T-helper 22 cell (primary cell): ENCODE data around the gene LARGE1.

ENCODE experiments used
- DNase-seq: peaks from one replicate; pipeline ENCODE4 v3.0.0-alpha.2; 2020; ENCODE audit warnings: low read depth

Gene LARGE1

DNA sequence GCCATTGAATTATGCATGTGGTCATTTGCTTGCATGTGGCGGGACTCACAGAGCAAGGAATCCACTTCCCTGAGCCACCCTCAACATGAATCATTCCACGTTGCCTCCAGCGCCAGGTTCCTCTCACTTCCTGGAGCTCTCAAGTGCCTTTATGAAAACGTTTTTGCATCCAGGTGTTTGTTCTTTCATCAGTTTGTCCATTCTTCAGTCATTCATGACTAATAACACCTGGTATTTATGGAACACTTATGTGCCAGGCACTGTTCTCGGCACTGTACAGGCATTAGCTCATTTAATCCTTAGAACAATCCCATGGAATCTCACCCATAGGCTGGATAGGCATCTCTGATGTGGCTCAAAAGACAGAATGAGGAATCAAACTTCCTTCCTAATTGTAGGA is 606.0 kb downstream of the LARGE1 start:
- DNase-seq, result no peak

DNA sequence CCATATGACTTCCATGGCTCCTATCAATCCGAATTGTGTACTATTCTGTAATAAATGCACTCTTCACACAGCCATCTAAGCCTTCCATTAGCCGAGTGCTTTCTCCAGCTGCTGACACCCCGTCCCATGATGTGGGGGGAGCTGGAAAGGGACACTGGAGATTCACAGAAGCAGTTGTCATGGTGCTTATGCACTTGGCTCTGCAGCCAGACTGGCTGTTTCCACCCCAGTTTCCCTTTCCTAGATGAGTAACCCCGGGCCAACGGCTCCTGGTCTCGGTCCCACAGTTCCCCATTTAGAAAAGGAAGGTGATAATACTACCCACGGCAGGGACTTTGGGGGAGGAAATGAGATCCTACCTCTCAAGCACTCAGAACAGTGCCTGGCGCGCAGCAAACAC is 617.2 kb downstream of the LARGE1 start:
- DNase-seq, result no peak

DNA sequence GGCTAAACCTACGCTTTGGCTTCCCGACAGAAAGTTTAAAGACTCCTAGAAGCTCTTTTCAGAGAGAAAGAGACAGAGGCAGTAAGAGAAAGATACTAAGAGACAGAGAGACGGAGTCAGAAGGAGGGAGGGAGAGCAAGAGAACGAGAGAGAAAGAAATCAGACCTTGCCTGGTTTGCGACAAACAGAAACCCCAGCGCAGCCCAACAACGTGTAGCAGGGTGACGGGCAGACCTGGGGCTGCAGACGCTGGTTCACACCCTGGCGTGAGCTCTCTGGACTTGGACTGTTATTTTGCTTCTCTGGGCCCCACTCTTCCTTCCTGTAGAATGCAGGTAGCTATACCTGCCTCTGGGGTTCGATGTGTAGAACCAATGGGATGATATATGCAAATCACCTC is 617.7 kb downstream of the LARGE1 start:
- no peak for DNase-seq

DNA sequence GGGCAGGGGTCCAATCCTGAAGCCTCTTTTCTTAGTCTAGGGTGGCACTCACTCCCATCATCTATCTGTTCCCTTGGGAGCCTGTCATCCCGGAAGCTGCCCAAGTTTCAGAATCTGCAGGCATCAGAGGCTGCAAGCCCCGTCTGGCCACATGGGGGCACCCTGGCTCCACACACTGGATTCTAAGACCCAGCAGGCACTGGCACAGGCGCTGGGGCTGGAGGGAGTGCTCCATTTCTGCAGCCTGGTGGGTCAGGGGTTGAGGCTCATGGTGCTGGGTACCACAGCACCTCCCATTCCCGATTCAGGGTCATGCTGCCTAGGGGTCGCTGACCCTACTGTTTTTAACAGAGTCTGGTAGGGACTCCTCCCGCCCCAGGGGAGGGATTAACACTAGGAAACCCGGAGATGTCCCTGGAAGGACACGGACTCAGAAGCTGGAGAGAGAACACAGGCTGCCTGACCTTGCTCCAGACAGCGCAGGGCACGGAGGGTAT is 618.2 kb downstream of the LARGE1 start:
- DNase-seq, result no peak

DNA sequence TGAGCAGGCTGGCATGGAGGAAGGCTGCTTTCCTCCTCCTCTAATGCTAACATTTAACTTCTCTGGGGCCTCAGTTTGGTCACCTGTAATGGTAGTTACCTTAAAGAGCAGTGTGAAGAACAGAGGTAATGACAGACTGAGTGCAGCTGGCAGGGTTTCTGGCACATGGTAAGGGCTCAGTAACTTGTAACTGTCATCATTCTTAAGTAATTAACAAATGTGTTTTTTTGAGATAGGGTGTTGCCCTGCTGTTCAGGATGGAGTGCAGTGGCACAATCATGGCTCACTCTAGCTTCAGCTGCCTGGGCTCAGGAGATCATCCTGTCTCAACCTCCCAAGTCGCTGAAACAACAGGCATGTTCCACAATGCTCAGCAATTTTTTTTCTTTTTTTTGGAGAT is 620.1 kb downstream of the LARGE1 start:
- DNase-seq, result no peak

DNA sequence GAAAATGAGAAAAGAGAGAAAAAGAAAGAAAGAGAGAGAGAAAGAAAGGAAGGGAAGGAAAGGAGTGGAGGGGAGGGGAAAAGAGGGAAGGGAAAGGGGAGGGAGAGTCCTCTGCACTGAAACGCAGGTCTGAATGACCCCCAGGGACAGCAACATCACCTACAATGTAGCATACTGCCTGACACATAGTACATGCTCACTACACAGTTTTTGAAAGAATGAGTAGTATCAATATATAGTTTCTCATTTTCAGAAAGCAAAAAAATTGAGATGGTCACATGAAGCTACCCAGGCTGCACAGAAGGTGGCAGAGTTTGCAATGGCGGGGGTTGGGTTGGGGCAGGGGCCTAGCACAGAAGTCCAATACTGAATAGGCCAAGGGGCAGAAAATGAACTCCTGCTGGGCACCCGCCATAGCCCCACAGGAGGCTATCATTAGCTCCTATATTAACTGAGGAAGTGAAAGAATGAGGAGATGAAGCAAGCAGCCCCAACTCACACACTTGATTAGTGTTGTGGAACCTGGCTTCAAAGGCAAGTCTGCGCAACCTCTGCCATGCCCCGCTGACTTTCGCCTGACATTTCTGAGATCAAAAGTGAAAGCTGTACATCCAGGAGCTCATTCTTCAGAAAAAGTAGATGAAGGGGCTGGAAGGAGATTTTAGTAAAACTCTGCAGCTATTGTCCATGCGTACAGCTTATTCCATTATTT is 620.9 kb downstream of the LARGE1 start:
- DNase-seq, result no peak

DNA sequence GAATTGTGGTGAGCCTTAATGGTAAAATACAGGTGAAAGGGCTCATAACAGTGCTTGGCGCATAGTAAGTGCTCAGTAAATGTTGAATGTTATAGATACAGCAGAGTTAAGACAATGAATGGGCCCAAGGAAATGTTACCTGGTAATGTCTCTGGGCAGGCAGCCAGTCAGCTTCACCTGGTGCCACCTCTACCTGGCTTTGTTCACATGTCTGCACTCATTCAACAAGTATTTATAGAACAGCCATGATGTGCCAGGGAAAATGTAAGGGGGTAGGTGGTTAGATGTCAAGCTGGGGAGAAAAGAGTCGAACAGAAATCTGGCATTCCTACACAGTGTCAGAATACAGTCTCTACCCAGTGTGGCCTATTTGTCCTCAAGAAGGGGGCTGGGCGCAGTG is 623.3 kb downstream of the LARGE1 start:
- no peak for DNase-seq

DNA sequence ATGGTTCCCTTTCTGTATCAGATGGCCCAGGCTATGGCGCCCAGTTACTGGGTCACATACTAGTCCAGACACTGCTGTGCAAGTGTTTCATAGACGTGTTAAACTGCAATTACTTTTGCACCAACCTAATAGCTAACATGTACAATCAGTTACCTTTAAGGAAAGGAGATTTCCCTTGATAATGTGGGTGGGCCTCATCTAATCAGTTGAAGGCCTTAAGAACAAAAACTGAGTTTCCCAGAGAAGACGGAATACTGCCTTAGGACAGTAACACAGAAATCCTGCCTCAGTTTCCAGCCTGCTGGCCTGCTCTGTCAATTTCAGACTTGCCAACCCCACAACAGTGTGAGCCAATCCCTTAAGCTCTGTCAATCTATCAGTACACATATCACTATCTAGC is 632.2 kb downstream of the LARGE1 start:
- no peak for DNase-seq

DNA sequence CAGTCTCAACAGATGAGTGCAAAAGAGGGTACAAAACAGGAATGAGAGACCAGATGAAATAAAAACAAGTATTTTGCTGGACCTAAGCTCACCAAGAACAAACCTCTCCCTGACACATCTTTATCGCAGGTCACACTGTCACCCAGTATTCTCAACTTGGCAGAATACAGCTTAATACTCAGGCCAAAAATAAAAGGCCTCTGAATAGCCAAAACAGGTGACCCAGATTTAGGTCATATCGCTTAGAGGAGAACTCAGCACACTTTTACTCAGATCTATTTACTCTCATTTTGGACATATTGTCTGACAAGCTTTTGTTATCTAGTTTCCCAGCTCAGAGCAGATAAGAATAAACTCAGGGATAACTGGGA is 645.2 kb downstream of the LARGE1 start:
- no peak for DNase-seq

DNA sequence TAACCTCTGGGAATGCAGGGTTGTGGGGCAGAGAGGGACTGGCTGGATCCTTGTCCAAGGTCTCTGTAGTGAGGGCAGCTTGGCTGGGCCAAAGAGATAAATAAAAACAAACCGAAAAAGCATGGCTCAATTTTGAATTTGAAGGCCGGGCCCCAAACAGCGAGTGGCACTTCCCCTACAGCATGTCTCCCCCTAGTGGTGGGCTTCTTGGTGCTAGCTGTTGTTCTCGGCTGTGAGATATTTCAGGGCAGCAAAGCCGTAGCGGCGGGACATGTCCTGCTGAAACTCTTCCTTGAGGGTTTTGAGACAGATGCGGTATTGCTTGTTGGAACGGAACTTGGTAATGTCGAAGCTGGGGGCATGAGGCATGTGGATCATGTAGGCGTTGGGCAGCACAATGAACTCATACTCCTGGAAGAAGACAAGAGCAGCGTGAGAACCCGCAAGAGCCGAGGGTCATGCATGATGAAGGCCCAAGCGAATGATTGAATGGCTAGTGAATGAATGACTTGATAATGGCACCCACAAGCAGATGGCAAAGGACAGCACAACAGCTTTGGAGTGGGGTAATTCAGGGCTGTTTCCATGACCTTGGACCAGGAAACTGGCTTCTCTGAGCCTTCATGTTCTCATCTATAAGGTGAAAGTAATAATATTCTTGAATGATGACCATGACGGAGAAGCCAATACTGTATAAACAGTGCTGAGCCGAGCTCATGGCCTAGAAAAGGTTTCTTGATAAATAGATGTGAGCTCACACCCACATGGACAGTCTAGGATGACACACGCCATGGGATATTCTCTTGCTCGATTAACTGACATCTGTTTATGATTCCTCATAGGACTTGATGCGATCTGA is 645.8 kb downstream of the LARGE1 start:
- no peak for DNase-seq

DNA sequence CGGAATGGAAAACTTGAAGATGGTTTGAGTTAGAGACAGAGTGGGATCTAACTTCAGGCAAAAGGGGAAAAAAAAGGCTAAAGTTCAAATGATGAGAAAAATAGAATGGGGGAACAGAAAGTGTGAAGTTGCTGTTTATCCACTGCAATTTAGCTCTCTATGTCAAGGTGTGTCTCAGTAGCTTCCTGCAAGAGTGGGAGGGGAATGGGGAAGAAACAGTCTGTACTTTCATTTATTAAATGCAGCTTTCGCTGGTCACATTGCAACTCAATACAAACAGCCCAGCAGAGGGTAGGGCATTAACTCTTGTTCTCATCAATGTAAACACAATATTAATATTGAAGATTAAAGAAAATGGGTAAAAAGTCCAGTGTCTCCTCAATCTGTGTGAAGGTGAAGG is 647.4 kb downstream of the LARGE1 start:
- no peak for DNase-seq

DNA sequence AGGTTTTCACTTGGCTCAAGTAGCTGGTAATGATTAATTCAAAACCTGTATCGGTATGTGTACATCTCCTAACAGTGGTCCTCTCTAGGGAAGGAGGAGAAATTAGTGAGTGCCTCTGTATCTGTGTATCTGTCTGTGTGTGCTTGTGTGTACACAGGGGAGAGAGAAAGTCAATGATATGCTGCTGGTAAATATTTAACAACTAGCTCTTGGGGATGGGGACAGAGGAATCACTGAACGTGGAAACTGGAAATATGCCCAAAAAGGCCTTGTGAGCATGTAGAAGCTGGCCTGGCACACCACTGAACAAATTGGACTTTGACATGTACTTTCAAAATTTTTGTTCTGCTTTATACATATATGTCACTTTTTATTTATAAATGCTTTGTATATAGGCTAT is 648.1 kb downstream of the LARGE1 start:
- DNase-seq, result no peak

DNA sequence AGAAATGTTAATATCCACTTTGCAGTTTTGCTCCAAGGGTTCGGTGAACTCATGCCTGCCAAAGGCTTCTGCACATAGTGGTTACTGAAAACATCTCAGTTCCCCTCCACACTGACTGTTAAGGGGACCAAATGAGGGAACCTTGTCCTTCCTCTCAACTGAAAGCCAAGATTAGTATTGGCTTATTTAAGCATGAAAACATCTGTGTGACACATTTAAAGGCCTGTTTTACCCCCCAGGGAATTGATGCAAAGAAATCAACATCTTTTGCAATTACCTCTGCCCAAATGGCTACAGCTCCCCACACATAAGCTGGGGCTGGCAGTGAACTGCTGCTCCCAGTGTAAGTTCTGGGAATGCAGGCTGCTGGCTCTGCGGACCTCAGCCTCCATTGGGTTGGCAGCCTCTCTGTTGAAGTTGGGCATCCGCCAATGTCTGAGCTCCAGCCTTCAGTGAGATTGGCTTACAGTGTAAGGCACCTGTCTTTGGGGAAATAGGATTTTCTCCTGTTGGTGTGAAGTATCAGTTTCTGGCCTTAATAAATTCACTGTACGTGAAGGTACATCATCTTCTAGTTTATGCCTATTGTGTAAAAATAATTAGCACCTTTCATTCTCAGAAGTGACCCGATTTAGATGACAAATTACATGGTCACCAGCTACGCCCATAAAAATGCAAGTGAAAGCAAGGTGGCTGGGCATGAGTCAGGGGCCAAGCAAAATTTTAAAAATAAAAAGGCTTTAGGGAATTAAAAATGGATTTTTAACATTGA is 648.7 kb downstream of the LARGE1 start:
- DNase-seq, result no peak

DNA sequence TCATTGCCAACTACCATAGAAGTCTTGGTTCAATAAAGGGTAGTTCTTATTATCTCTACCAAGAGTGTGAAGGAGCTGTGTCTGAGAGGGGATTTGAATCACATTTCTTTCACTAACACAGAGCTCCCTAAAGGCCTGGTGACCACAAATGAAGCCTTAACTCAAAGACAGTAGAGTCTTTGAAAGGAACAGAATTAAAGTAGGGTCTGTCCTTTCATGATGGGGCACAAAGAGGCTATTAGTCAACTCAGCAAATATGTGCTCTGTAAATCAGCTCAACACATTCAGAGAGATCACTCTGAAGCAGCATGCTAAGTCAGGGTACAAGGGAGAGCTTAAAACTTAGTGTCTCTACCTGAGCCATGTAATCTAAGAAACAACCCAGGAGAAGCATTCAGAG is 649.7 kb downstream of the LARGE1 start:
- no peak for DNase-seq

DNA sequence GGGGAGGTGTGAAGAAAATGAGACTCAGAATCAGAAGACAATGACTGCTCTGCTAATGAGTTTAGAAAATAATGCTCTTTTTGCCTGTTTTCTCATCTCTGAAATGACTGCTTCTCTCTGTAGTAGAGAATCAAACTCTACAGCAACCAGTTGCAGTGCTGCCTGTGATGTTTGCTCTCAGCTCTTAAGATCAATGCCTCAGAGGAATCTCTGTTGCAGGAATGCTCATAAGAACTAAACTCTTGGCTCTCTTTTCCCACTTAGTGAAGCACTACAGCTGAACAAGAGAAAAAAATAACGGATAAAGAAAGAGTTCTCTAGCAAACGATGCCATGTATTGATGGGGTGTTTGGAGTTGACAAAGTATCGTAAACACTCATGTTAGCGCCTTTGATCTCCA is 658.6 kb downstream of the LARGE1 start:
- no peak for DNase-seq

DNA sequence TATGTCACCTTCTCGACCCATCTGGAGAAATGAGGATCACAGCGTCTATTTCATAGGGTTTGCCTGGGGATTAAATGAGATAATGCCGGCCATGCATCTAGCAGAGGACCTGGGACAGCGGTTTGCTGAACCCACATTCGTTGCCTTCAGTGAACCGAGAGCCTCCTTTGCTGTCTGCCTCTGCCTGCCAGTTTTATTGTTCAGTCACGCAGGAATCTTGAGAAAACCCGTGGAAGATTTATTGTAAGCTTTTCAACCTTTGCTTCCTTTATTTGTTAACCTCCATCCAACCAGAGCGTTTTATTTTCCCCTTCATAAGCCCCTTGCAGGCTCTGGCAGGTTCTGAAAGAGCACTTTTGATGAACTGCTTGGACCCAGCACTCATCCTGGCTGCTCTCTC is 659.8 kb downstream of the LARGE1 start:
- no peak for DNase-seq

DNA sequence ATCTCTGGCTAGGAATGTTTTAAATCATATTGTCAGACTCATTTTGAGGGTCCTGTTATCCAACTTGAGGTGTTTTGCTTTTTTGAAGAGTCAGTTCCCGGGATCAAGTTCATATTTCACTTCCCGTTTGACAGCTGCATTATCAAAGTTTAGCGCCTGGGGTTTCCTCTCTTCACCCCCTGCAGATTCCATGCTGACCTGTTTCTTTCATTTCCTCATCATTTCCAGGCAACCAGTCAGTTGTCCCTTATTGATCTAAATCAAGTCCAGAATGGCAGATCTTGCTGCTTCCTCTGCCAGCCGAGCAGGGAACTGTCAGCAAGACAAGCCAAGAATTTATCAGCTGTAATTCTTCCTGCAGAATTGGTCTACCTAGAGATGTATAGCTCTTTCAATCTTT is 664.5 kb downstream of the LARGE1 start:
- no peak for DNase-seq

DNA sequence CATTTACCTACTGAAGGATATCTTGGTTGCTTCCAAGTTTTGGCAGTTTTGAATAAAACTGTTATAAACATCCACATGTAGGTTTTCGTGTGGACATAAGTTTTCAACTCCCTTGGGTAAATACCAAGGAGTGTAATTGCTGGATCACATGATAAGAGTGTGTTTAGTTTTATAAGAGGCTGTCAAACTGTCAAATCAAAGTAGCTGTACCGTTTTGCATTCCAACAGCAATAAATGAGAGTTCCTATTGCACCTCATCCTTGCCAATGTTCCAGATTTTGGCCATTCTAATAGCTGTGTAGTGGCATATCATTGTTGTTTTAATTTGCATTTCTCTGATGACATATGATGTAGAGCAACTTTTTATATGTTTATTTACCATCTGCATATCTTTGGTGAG is 671.3 kb downstream of the LARGE1 start:
- no peak for DNase-seq

DNA sequence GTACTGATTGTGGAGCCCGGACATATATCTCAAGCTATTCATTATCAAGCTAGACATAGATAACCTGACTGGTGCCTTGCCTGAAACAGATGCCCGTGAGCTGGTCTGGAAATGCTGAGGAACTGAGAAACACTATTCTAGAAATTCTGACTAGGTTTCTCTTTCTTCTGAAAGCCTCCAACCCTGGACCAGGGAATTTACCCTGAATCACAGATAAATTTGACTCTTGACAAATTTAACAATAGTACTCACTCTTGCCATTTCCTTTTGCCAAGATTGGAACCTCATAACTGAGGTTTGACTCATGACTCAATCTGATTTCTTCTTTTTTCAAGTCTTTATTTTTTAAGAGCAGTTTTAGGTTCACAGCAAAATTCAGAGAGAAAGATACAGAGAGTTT is 672.5 kb downstream of the LARGE1 start:
- no peak for DNase-seq

DNA sequence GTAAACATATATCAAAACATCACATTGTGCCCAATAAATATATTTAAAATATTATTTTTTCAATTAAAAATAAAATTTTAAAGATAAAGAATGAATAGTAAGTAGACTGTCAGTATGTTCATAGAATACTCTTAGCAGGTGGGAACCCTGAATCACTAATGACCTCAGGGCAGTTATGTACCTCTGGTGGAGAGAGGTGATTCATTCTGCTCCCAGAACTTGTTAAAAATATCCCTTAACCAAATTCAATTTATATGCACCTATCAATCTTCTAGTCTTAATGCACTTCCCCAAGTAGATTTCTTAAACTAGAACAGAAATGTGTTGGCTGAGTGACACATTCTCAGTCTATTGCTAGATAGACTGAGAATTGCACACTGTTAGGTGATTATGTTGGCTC is 678.2 kb downstream of the LARGE1 start:
- no peak for DNase-seq

DNA sequence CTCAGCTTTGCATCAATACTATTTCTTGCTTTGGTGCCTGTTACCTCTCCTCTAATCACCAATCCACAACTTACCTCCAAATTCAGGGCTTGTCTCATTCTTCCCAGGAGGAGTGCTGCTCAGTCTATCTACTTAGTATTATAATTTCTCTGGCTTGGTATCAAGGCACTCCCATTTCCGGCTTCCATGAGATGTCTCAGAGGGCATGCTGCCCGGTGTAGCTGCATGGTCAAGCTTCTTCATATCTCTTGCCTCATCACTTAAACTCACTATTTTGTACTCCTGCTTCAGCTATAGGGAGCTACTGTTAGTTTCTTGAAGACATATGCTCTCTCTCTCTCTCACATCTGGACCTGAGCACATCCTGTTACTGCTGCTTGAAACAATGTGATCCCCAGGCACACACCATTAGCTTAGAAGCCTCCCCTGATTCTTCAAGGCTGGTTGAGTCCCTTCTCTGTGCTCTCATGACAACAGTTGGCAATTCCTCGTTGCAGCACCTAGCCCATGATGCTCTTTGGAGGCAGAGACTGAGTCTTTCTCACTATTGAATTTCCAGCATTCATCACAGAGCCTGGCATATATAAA is 679.3 kb downstream of the LARGE1 start:
- DNase-seq, result no peak

DNA sequence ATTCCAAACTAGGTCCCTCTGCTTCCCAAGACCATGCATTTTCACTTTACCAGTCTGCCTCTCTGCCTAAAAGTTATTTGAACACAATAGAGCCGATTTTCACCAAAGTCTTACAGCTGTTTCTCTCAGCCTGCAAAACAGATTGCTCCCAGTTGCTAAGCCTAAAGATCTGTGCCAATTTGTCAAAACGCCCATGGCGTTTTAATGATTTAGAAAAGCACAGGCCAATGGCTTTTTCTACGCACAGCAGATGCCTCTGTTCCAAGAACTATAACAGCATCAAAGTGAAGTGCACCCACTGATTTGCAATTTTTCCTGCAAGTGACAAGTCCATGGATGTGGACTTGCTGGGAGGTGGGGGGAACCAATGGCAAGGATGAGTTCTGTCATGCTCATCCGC is 688.2 kb downstream of the LARGE1 start:
- DNase-seq, result no peak
